Measurements from ENCODE around the gene EPHA4.

GRCh38 chr2:221464971-221465370 lies 107.1 kb downstream of the EPHA4 start:
- TF ChIP-seq EZH2phosphoT487 (IDR thresholded peaks at IDR 0.05; ENCODE audit: borderline replicate concordance, low read depth) (no peak), CHD2 (IDR thresholded peaks at IDR 0.05; ENCODE audit: low read length, partially characterized antibody) (no peak), CTCF (IDR thresholded peaks at IDR 0.05) (no peak), RCOR1 (IDR thresholded peaks at IDR 0.05; ENCODE audit: low read length) (no peak), EP300 (IDR thresholded peaks at IDR 0.05; ENCODE audit: borderline replicate concordance in 1 of 2, low read depth in 1 of 2, low read length in 1 of 2) (no peak), GABPA (IDR thresholded peaks at IDR 0.05; ENCODE audit: low read depth) (no peak), FOXM1 (IDR thresholded peaks at IDR 0.05; ENCODE audit: low read depth) (no peak), POLR2AphosphoS5 (IDR thresholded peaks at IDR 0.05; ENCODE audit: low read depth, low read length) (no peak), RFX5 (IDR thresholded peaks at IDR 0.05; ENCODE audit: low read length) (no peak), TCF12 (IDR thresholded peaks at IDR 0.05) (no peak), JUND (IDR thresholded peaks at IDR 0.05) (no peak), TEAD4 (IDR thresholded peaks at IDR 0.05; ENCODE audit: borderline replicate concordance, insufficient read depth) (no peak), MAX (IDR thresholded peaks at IDR 0.05; ENCODE audit: low read depth) (no peak)
